Suppressor macrophage (primary cell): ENCODE measurements around the gene LHFPL2.
A peak's percentile ranks its signal among the peaks of the same experiment; 100 is the strongest.

Source experiments
- DNase-seq, 4 experiments: peaks; one replicate each; pipeline ENCODE4 v3.0.0-alpha.2; 2020 to 2022

Gene LHFPL2

DNA sequence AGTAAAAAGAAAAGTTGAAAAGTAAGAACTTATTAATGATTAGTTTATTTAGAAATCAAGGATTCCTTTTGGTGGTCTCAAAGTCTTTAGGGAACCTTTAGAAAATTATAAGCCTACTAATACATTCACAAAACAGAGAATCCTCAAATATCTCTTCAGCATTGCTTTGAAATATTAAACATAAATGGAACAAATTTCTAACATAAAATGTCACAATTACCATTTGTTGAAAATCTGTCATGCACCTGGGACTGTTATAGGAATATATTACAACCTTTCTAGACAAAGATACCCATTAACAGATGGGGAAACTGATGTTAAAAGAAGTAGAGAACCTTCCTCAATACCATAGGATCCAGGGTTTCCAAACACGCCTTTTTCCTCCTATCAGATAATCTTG is 83.2 kb downstream of the LHFPL2 start:
- DNase-seq, result no peak

DNA sequence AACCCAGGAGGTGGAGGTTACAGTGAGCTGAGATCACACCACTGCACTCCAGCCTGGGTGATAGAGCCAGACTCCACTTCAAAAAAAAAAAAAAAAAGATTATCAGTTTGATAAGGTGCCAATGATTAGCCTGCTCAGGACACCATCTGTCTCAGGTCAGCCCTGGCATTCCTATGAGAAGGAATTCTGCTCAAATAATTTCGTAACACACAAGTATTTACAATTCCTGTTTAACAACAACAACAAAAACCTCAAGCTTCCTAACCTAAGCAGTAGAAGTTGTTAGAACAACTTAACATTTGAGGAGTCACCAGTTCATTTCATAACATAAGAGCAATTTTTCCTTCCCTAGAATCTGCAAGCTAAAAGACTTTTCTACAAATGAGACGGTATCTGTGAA is 85.0 kb downstream of the LHFPL2 start:
- no peak for DNase-seq

DNA sequence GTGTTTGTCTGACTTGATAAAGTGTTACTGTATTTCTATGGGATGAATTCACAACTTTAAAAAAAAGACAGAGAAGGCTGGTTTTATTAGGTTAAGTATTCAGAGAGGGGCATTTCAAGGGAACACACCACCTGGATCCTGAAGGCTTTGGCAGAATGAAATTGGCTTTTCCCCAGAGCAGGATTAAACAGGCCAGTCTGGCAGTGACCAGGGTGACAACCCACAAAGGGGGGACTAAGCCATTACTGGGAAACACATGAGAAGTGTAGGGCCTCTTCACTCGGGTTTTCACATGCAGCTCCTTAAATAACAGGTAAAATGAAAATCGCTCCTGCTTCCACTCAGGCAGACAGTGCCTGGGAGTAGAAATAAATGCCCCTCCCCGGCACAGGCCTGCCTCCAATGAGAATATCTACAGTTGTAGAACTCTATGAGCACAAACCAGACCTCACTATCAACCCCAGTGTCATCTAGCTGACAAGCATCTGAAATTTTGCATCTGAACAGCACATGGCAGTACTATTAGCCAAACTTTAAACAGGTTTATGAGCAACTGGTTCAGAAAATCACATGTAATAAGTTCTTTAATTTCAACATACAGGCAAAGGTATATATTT is 85.8 kb downstream of the LHFPL2 start:
- no peak for DNase-seq

DNA sequence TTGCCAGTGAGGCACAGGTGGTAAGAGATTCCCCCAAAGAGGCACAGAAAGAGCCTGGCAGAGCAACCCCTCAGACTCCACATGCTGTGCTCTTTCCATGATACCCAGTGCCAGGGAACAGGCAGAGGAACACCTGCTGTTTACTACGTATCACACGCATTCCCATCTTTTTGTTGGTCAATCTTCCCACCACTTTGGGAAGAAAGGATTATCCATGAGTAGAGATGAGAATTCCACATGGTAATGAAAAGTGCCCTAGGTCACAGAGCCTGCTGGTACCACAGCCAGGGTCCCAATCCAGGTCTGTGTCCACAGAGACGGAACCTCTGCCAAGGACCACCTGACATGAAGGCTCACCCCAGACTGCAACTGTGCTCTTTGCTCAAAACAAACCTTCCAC is 86.6 kb downstream of the LHFPL2 start:
- DNase-seq, result no peak

DNA sequence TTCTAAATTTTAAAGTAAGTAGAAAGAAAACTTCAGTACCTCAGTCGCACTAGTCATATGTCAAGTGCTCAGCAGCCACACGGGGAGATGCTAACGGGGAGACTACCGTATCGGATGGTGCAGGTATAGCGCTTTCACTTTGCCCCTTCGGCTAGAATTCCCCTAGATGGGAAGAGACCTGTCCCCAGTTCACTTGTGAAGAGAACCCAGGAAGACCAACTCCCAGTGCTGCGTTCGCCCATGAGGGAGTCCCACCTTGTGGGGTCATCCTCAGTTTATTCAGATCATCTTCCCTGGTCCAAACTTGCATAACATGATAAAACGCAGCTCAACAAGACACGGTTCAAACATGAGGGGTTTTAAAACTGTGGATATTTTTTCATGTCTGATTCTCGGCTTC is 87.3 kb downstream of the LHFPL2 start:
- DNase-seq, result no peak

DNA sequence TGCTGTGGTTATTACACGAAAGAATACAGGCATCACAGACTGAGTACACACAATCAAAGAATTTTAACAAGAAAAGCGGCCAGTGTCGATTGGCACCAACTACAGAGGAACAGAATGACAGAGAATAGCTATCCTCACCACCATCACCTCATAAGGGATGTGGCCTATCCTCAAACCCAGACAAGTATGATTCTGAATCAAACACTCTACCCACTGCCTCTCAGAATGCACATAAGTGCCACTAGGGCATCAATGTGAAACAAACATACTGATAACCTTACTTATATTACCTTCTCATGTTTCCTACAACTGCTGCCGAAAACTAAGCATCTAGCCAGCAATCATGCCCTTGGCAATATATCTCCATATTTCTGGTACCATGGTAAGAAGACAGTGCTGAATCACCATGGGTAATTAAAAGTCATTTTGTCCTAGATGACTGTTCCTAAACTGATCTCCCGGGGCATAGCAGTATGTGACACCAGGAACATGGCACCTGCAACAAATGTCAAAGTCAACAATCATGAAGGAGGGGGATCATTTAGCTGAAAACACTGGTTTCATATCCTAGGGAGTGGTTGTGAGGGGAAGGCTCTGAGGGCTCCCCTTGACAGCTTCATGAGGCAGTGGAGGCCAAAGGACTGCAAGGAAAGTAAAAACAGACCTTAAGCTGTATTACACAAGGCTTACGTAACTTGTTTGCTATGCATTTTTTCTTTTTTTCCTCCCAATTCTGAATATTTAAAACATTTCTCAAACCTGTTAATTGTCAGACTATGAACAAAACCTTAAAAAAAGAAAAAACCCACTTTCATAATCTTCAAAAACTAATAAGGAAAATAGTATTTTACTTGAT is 88.3 kb downstream of the LHFPL2 start:
- DNase-seq, result no peak

DNA sequence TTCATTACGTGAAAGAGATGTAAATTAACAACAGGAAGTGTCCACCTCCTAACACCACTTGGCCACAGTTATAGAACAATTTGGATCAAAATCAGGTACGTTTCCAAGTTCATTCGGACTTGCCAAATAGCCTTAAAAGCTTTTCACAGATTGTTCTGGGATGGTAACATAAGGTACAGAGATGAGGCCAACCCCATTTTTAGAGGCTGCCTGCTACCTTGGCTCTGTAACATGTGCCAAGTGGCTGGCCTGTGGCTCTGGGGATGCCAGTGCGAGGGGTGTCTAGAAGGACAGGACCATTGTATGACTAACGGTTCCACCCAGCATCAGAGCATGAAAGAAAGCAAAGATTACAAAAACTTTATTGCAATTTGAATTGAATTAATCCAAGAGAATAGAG is 91.0 kb downstream of the LHFPL2 start:
- no peak for DNase-seq

DNA sequence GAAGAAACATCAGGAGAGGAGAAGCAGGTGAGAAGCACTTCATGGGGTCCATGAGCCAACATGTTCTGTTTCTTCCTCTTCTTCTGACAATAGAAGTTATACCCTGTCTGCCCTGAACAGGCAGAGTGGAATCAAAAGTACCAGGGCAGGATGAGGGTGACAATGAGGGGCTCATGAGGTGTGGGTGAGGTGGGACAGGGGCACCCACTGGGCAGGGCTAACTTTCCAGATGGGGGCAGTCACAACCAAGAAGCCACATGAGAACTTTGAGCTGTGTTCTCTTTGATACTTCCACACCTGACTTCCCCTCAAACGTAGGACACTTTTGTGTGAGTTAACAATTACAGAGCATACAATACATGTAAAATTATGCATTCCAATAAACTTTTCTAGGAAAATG is 92.7 kb downstream of the LHFPL2 start:
- no peak for DNase-seq

DNA sequence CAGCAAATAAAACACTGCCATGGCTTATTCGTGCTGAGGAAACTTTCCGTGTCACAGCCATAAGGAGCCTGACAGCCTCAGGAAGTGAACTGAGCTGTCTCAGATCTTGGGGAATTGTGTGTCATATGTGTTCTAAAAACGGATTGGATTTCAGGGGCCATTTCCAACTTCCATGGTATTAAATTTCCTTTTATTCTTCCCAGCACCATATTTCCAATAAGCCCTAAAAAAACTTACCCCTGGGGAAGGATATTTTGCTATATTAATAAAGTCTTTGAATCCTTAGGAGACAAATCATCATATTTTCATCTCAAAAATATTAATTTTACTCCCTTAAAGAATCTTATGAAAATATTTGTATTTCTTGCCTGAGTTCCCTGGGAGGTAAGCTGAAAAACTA is 93.9 kb downstream of the LHFPL2 start:
- no peak for DNase-seq

DNA sequence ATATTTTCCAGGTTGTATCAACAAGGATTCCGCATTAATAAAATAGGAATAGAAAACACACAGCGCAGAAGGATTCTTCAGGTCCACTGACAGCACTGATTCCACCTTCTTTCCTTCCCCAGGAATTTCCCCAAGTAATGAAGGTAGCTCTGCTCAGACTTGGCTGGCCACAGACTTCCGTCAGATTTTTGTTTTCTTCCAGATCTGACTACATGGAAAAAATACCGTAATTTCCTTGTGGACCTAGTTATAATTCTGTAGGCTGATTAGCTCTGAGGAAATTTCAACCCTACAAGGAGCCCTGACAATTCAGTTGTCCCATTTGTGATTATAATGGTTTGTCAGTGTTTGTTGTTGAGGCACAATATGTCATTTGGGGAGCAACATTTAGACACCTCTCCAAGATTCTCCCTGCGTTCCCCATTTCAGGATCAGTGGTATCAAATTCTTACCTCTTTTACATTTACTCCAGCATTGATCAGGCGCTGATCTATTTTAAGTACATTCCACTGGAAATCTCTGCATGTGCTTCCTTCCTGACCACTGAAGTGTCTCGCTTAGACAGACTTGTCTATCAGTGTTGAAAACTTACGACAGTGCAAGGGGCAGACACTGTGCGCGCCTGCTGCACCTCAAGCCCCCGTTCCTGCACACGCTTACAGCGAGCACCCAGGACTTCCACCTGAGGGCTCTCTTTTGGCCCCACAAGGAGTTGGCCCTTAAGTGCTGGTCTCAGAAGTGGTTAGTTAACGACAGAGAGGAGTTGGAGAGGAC is 94.8 kb downstream of the LHFPL2 start:
- DNase-seq, result no peak

DNA sequence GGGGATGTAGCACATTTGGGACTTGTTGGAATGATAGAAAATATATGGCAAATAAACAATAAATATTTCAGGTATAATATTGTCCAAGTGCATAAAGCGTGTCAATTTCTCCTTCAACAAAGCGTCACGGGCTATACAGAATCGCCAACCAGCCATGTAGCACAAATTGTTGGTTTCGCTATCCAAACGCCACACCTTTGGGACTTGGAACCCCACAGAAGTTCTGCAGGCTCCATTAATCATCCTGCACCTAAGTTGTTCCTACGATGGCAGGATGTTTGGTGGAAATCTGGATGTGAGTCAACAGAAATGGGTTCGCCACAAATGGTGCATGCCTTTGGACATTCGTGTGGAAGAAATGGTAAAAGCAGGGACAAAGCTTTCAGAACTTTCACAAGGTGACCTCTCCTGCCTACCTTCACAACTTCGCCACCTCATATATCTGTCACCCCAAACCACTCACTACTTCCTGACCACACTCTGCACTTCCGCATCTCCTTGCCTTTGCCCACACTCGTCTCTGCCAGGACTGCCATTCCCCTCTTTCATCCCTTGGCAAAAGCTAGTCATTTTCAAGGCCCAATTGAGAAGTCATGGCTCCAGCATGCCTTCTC is 95.7 kb downstream of the LHFPL2 start:
- DNase-seq, result no peak

DNA sequence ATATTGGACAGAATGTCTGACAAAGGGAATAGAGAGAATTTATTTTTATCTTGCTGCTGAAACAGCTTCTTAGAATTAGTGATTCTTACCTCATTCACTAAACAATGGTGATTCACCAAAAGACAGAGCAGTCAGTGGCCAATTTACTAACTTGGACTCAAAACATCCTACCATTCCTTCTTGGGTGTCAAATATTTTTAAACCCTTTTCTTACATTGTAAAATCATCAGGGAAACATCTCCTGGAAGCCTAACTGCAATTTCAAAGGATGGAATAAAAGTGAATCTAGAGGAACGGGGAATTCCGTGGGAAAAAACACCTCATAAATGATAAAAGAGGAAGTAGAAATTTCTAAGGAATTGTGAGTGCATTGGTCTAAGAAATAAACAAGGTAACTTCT is 97.7 kb downstream of the LHFPL2 start:
- peak in 1 of 4 experiments; percentile 45 for DNase-seq

DNA sequence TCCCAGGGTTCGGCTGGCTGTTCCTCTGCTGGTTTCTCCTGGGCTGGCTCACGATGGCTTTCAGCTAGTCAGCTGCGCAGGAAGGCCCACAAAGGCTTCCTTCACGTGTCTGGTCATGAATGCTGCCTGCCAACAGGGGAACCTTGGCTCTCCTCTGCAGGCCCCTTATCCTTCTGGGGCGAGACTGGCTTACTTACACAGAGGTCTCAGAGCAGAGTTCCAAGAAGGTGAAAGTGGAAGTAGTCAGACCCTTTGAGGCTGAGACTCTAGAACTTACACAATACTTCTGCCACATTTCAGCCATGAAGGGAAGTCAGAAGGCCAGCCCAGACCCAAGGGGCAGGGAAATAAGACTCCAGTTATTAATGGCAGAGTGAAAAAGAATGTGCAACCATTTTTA is 99.5 kb downstream of the LHFPL2 start:
- DNase-seq, result peak; percentile 77 to 91 (median 86)

DNA sequence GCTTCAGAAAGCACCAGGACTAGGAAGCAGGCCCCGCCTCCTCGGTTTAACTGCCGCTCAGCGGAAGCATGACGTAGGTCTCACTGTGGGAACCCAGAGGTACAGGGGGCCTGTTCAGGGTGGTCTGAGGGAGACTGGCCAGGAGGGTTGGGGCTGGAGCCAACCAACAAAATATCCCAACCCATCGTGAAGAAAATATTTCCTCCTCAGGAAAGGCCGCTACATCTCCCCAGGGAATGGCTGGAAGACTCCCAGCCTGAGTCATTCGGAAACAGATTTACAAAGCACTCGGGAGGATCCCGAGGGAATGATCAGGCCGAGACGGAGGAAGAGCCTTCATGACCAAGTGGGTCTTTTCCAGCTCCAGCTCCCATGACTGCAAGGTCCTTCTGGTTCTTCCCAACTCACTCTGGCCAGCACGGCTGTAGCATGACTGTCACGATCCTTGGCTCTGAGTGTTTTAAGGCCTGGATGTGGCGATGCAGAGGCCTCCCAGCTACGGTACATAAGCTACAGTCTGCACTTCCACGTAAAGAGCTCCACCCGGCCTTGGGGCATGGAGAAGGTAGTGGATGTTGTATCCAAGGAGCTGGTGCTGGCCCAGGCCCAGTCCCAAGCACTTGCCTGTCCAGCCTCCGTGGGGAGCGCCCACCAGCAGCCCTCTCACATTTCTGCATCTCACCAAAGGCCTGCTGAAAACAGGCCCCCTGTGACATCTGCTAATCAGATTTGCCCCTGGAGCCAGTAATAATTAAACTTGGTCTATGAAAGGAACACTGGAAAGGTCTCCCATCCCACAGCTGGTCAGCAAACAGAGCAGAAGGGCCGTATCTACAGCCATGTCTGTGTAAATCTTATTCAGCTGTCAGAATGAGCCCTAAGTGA is 100.6 kb downstream of the LHFPL2 start:
- DNase-seq, result no peak

DNA sequence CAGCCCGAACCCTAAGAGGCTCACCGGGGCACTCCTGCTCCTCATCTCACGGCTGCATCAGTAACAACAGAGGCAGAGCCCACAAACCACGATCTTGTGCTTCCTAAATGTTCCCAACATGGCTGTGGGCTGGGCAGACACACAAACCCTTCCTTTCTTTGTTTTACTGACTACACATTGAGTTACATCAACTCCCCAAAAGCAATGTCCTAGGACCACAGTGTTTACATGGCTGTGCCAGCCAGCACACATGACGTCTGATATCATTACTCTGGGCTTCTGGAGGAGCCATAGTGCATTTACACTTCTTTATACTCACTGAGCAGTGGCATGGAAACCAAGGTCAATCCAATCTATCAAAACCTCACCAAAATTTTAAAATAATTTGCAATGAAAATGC is 101.4 kb downstream of the LHFPL2 start:
- no peak for DNase-seq

DNA sequence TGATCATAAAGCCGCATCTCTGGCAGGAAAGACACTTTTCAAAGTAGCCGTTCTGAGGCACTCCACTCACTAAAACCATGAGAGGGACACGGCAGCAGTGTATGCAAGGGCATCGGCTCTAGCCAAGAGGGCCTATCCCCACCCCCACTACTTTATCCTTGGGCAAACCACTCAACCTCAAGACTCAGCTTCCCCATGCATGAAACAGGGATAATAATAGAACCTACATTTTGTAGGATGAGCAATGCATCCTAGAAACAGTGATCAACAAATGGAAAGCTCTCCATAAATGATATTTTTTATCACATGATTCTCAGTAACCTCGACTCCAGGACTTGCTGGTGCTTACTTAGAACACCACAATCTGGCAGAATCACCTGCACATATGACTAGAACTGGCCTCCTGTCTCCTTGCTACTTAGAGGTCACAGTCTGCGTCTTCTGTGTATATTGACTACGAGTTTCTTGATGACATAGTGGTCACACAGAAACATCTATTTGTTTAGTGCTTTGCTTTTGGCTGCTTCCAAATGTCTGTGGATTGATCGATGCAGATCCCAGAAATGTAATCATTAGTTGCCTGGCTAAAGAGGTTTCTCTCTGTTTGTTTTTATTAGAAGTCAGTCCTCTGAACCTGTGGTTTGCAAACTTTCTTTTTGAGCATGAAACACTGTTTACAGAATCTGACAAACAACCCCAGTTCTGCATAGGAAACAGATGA is 102.1 kb downstream of the LHFPL2 start:
- peak in 1 of 4 experiments; percentile 41 for DNase-seq

DNA sequence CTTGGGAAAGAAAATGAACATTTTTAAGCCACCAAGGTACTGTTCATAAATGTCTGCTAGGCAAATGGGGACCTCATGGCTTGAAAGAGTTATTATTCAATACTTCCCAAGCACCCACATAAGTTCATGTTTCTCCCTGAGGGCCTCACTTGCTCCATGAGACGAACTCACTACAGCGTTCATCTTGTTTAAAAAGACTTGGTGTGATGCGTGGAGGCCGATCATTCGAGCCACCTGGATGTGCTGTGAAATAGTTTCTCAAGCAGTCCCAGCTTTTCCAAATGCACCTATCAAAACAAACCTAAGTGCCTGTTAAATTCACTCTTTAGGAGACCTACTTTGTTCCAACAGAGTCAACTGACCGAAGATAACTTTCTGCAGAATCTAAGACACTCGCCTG is 103.2 kb downstream of the LHFPL2 start:
- no peak for DNase-seq

DNA sequence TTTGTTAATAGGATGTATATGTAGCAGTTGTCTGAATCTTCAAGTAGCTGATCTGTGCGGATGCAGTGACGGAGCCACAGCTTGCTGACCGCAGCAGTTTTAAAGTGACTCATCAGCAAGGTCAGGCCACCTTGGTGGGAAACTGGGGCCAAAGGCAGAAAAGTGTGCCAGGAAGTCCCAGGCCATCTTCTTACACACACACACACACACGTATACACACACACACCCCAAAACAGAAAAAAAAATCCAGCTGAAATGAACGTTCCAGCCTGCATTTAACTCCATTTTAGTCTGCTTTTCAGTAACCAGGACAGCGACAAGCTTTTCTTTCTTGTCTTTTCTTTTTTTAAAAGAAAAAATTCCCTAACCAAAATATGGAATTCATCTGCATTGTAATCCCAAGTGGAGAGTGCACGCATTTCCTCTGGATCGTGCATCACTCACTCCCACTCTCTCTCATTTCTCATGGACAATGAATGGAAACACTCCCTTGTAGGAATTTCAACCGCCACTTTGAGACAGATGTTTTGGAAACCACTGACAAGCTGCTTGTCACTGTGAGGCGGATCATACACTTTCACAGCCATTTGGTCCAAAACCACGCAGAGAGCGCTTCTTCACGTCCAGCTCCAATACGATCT is 103.9 kb downstream of the LHFPL2 start:
- no peak for DNase-seq

DNA sequence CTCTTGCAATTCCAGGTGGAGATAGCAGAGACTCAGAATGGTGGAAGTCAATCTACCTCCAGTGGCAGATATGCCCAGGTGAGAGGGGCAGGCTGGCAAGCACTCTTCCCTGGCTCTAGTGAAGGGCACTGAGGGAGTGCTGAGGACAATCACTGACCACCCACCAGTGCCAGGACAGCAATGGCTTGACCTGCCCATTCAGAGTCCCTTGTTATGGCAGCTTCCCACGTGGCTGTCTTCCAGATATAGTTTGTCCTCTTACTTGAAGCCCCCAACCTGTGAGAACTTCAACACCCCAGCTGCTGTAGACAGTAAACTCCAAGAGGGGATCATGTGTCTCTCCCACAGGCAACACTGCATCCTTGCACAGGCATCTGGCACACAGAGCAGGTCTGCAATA is 104.7 kb downstream of the LHFPL2 start:
- DNase-seq, result no peak

DNA sequence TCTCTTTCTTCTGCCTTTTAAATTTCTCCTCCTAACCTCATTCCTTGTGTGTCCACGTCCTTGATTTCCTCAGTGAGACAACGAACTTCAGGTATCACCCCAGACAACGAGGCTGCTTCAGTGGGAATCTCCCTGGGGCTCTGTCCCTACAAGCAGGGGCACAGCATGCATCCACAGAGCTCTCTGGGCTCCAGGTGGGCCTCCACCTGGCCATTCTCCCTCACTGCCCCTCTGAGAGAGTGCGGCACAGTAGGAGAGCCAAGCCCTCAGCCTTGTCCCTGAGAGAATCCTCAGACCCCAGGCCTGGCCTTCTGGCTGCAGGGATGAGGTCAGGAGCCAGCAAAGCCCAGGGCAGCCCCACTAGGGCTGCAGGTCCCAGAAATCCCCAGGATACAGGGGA is 105.3 kb downstream of the LHFPL2 start:
- no peak for DNase-seq

DNA sequence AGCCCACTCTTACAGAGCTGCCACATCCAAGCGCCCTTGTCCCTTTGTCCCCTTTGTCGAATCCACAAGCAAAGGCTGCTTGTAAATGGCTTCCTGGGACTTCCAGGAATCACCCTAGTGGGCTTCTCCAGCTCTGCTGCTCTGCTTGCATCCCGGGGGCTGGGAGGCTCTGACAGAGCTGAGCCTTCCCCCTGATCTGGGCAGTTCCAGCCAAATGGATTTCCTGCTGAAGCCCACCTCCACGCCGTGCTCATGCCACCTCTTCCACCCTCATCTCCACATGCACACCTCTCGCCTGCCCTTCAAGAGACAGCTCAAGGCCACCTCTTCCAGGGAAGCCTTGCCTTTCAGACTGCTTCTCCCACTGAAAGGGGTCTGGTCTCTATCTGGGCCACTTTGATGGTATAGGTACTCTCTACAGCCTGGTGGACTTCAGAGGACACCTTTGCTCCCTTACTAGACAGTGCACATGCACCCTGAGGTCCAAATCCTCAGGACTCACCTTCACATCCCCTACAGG is 106.2 kb downstream of the LHFPL2 start:
- DNase-seq, result no peak
